ENCODE results near the gene CX3CL1. TPM values are rescaled to one million over a fixed set of nuclear protein-coding genes. Genes with fewer than 3 reads are reported as not detected.

CX3CL1 gene
- total RNA-seq, 4 donors from 2014 or later, result 1.7 to 13.5 (median 1.8) TPM; not detected in 1

DNA sequence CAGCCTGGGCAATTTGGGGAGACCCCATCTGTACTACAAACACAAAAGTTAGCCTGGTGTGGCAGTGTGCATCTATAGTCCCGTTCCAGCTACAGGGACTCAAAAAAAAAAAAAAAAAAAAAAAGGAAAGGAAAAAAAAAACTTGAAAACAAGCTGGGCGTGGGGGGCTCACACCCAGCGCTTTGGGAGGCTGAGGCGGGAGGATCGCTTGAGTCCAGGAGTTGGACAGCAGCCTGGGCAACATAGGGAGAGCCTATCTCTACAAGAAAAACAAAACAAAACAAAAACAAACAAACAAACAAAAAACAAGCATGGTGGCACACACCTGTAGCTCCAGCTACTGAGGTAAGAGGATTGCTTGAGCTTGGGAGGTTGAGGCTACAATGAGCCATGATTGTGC lies 19.4 kb downstream of the CX3CL1 start:
- H3K27me3 ChIP-seq, result no peaks in the 10 kb centered on the region
- intact Hi-C loops (cut with DNase I; ENCODE audit: low total_unique reads), result no loop called here
- H3K4me3 ChIP-seq, result no peak overlapping the region
- in situ Hi-C loops (cut with MboI; ENCODE audit: low pct_ligation_motif_present in 1 of 4, low pct_unique_long_range_greater_than_20kb in 1 of 4, low sequenced_read_pairs in 3 of 4), result no loop called here
- WGBS, 2 donors (ENCODE audit: low coverage in 1 of 2), result 90 to 100% methylated on average over 1 to 5 of the region's 5 CpGs
- DNase-seq, result no peak
- H3K27ac ChIP-seq, result no peak overlapping the region
- no peaks in the 10 kb centered on the region for H3K9me3 ChIP-seq
- no peak for TF ChIP-seq POLR2AphosphoS5 (IDR thresholded peaks at IDR 0.05)
- TF ChIP-seq, protein P1, sequence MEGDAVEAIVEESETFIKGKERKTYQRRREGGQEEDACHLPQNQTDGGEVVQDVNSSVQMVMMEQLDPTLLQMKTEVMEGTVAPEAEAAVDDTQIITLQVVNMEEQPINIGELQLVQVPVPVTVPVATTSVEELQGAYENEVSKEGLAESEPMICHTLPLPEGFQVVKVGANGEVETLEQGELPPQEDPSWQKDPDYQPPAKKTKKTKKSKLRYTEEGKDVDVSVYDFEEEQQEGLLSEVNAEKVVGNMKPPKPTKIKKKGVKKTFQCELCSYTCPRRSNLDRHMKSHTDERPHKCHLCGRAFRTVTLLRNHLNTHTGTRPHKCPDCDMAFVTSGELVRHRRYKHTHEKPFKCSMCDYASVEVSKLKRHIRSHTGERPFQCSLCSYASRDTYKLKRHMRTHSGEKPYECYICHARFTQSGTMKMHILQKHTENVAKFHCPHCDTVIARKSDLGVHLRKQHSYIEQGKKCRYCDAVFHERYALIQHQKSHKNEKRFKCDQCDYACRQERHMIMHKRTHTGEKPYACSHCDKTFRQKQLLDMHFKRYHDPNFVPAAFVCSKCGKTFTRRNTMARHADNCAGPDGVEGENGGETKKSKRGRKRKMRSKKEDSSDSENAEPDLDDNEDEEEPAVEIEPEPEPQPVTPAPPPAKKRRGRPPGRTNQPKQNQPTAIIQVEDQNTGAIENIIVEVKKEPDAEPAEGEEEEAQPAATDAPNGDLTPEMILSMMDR (IDR thresholded peaks at IDR 0.05), result no peak
- TF ChIP-seq POLR2A (IDR thresholded peaks at IDR 0.05), result no peak
- no peak for TF ChIP-seq EP300 (IDR thresholded peaks at IDR 0.05; ENCODE audit: low read depth)
- peaks cover 3 to 7% (median 6%) of the 10 kb centered on the region in 4 donors for H3K4me1 ChIP-seq
- H3K36me3 ChIP-seq, result no peaks in the 10 kb centered on the region

DNA sequence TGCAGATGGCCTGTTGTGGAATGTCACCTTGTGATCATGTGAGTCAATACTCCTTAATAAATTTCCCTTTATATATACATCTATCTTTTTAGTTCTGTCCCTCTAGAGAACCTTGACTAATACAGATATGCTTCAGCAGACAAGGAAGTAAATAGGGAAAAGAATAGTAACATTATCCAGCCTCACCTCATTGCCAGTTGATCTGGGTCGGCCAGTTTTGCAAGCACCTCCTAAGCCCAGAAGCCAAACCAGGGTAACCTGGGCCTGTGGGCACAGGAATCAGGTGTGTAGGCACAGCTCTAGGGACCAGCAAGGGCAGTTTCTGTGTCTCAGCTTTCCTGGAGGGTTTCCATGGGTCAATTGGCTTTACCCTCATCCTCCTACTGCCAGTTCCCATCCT lies 20.4 kb downstream of the CX3CL1 start:
- WGBS, 2 donors (ENCODE audit: low coverage in 1 of 2), result 40 to 60% methylated on average over 1 of the region's 1 CpG
- TF ChIP-seq, protein P1 (IDR thresholded peaks at IDR 0.05), result no peak
- TF ChIP-seq POLR2A (IDR thresholded peaks at IDR 0.05) (no peak), POLR2AphosphoS5 (IDR thresholded peaks at IDR 0.05) (no peak)
- no peak for DNase-seq
- Histone ChIP-seq H3K9me3 (no peaks in the 10 kb centered on the region), H3K27me3 (no peaks in the 10 kb centered on the region), H3K4me3 (no peak overlapping the region), H3K36me3 (no peaks in the 10 kb centered on the region), H3K4me1 (peaks cover 3 to 6% (median 6%) of the 10 kb centered on the region in 4 donors), H3K27ac (no peak overlapping the region)
- in situ Hi-C loops (cut with MboI; ENCODE audit: low pct_ligation_motif_present in 1 of 4, low pct_unique_long_range_greater_than_20kb in 1 of 4, low sequenced_read_pairs in 3 of 4) (no loop called here), intact Hi-C loops (cut with DNase I; ENCODE audit: low total_unique reads) (no loop called here)

DNA sequence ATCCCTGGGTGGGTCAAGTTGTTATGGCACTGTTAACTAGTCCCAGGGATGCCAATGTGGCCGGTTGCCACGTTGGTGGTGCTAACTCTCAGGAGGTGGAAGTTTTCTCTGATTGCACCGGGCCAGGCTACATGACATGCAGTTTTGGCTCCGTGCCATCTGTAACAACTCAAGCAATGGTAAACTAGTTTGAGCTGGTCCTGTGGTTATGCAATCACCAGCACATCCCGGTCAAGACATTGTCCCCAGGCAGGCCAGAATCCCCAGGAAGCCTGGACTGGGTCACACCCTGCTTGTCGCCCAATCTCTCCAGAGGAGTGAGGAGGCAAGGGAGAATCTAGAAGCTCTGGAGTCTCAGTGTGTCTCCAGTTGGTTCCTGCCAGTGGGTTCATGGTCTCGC lies 22.2 kb downstream of the CX3CL1 start:
- intact Hi-C loops (cut with DNase I; ENCODE audit: low total_unique reads) (no loop called here), in situ Hi-C loops (cut with MboI; ENCODE audit: low pct_ligation_motif_present in 1 of 4, low pct_unique_long_range_greater_than_20kb in 1 of 4, low sequenced_read_pairs in 3 of 4) (no loop called here)
- Histone ChIP-seq H3K4me1 (no peaks in the 10 kb centered on the region), H3K27me3 (no peaks in the 10 kb centered on the region), H3K27ac (no peak overlapping the region), H3K36me3 (no peaks in the 10 kb centered on the region), H3K9me3 (no peaks in the 10 kb centered on the region), H3K4me3 (no peak overlapping the region)
- WGBS, 2 donors (ENCODE audit: low coverage in 1 of 2), result 43 to 100% methylated on average over 1 to 7 of the region's 7 CpGs
- peak; percentile 66 for DNase-seq
- TF ChIP-seq EP300 (IDR thresholded peaks at IDR 0.05; ENCODE audit: low read depth) (no peak), POLR2AphosphoS5 (IDR thresholded peaks at IDR 0.05) (no peak), POLR2A (IDR thresholded peaks at IDR 0.05) (no peak)
- TF ChIP-seq, protein P1 (IDR thresholded peaks at IDR 0.05), result no peak

DNA sequence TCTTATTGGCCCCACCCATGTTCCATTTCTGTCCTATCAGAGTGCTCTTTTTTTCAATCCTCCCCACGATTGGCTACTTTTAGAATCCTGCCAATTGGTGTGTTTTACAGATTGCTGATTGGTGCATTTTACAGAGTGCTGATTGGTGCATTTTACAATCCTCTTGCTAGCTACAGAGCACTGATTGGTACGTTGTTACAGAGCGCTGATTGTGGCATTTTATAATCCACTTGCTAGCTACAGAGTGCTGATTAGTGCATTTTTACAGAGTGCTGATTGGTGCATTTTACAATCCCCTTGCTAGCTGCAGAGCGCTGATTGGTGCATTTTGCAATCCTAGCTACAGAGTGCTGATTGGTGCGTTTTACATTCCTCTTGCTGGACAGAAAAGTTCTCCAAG lies 22.7 kb downstream of the CX3CL1 start:
- WGBS, 2 donors (ENCODE audit: low coverage in 1 of 2), result 92% methylated on average over 5 of the region's 5 CpGs; no CpG with 5 or more reads in 1 of the 2 donors
- TF ChIP-seq, protein P1 (IDR thresholded peaks at IDR 0.05), result no peak
- TF ChIP-seq POLR2A (IDR thresholded peaks at IDR 0.05) (no peak), EP300 (IDR thresholded peaks at IDR 0.05; ENCODE audit: low read depth) (no peak), POLR2AphosphoS5 (IDR thresholded peaks at IDR 0.05) (no peak)
- no peaks in the 10 kb centered on the region for H3K27me3 ChIP-seq

More for the DNA sequence above, 22.7 kb downstream of the CX3CL1 start:
- in situ Hi-C loops (cut with MboI; ENCODE audit: low pct_ligation_motif_present in 1 of 4, low pct_unique_long_range_greater_than_20kb in 1 of 4, low sequenced_read_pairs in 3 of 4) (no loop called here), intact Hi-C loops (cut with DNase I; ENCODE audit: low total_unique reads) (no loop called here)
- DNase-seq, result no peak
- Histone ChIP-seq H3K36me3 (no peaks in the 10 kb centered on the region), H3K4me1 (no peaks in the 10 kb centered on the region), H3K9me3 (no peaks in the 10 kb centered on the region), H3K27ac (no peak overlapping the region), H3K4me3 (no peak overlapping the region)
